ENCODE data around the gene TPCN2.
A peak's percentile ranks its signal among the peaks of the same experiment; 100 is the strongest.
"Not testable (repeated sequence)": the region's sequence is repeated elsewhere in the genome, so short reads cannot be mapped to it uniquely, and the experiment has no call there.

The TPCN2 gene

GRCh38 chr11:69076977-69077376 is 28.2 kb downstream of the TPCN2 start:
- not testable (repeated sequence) for DNase-seq

GRCh38 chr11:69078508-69078907 is 29.8 kb downstream of the TPCN2 start:
- no peak for DNase-seq

- no peak for DNase-seq
Observed at GRCh38 chr11:69078930-69079605, 30.3 kb downstream of the TPCN2 start.

- DNase-seq: no peak
Observed at GRCh38 chr11:69079661-69080256, 31.0 kb downstream of the TPCN2 start.

- peak; percentile 37 for DNase-seq
Observed at GRCh38 chr11:69080257-69080995, 31.7 kb downstream of the TPCN2 start.

GRCh38 chr11:69081180-69081579 is 32.4 kb downstream of the TPCN2 start:
- DNase-seq: no peak

- DNase-seq: no peak
Observed at GRCh38 chr11:69083531-69084247, 35.0 kb downstream of the TPCN2 start.

- no peak for DNase-seq
Observed at GRCh38 chr11:69084371-69084770, 35.6 kb downstream of the TPCN2 start.

- DNase-seq: no peak
Observed at GRCh38 chr11:69085490-69086095, 36.9 kb downstream of the TPCN2 start.

- DNase-seq: no peak
Observed at GRCh38 chr11:69086152-69087132, 37.7 kb downstream of the TPCN2 start.

GRCh38 chr11:69087133-69087524 is 38.4 kb downstream of the TPCN2 start:
- no peak for DNase-seq

GRCh38 chr11:69087811-69088210 is 39.1 kb downstream of the TPCN2 start:
- no peak for DNase-seq

- peak; percentile 74 to 80 for DNase-seq
Observed at GRCh38 chr11:69088676-69089146, 40.0 kb downstream of the TPCN2 start.

GRCh38 chr11:69089258-69089657 is 40.5 kb downstream of the TPCN2 start:
- no peak for DNase-seq

- no peak for DNase-seq
Observed at GRCh38 chr11:69091638-69092165, 43.0 kb downstream of the TPCN2 start.

GRCh38 chr11:69092263-69092662 is 43.5 kb downstream of the TPCN2 start:
- DNase-seq: no peak

- no peak for DNase-seq
Observed at GRCh38 chr11:69093106-69093505, 44.4 kb downstream of the TPCN2 start.

- no peak for DNase-seq
Observed at GRCh38 chr11:69094111-69094914, 45.6 kb downstream of the TPCN2 start.

GRCh38 chr11:69094915-69095290 is 46.2 kb downstream of the TPCN2 start:
- DNase-seq: no peak

- DNase-seq: no peak
Observed at GRCh38 chr11:69095300-69095699, 46.6 kb downstream of the TPCN2 start.

Data from activated T-cell treated with anti-CD3 and anti-CD28 coated beads, Interleukin-2, amount 50 U/mL, for 48 hours (primary cell).